ENCODE data around the gene MTHFD1L.

Gene MTHFD1L

DNA sequence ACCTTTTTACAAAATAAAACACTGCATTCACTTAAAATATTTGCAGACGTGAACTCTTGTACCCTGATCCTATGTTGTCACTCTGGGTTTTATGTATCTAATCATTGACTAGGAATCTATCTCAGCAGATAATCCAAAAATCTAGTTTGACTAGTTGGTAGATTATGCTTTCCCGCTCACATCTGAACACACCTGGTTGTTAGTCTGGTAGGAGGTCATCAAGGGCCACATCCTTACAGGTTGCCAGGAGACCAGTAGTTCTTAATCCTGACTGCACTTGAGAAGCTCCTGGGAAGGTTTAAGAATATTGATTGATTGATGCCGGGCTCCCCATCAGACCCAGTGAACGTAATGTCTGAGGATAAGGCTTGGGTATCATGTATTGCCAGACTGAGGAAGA, 104.4 kb downstream of the MTHFD1L start:
- Histone ChIP-seq H2AFZ (ENCODE audit: low read depth, low read length) (no peak overlapping the region), H3K36me3 (ENCODE audit: insufficient read depth, low read length) (peaks cover 67% of the 10 kb centered on the region), H3K79me2 (ENCODE audit: insufficient read depth, low read length) (no peaks in the 10 kb centered on the region), H3K9ac (ENCODE audit: low read depth, low read length) (no peak overlapping the region), H4K20me1 (ENCODE audit: insufficient read depth, low read length) (no peaks in the 10 kb centered on the region), H3K4me3 (ENCODE audit: low read depth in 1 of 2, low read length in 2 of 2) (no peak overlapping the region), H3K27ac (ENCODE audit: low read length) (no peak overlapping the region), H3K4me1 (ENCODE audit: insufficient read depth, low read length) (no peaks in the 10 kb centered on the region), H3K27me3 (ENCODE audit: insufficient read depth, low read length, poor library complexity) (no peaks in the 10 kb centered on the region), H3K9me3 (ENCODE audit: insufficient read depth, low read length, severe bottlenecking) (no peaks in the 10 kb centered on the region), H3K4me2 (ENCODE audit: insufficient read depth, low read length) (no peak overlapping the region)
- ATAC-seq (ENCODE audit: insufficient read depth, low read depth) (no peak), DNase-seq (no peak)
- TF ChIP-seq, protein P1, sequence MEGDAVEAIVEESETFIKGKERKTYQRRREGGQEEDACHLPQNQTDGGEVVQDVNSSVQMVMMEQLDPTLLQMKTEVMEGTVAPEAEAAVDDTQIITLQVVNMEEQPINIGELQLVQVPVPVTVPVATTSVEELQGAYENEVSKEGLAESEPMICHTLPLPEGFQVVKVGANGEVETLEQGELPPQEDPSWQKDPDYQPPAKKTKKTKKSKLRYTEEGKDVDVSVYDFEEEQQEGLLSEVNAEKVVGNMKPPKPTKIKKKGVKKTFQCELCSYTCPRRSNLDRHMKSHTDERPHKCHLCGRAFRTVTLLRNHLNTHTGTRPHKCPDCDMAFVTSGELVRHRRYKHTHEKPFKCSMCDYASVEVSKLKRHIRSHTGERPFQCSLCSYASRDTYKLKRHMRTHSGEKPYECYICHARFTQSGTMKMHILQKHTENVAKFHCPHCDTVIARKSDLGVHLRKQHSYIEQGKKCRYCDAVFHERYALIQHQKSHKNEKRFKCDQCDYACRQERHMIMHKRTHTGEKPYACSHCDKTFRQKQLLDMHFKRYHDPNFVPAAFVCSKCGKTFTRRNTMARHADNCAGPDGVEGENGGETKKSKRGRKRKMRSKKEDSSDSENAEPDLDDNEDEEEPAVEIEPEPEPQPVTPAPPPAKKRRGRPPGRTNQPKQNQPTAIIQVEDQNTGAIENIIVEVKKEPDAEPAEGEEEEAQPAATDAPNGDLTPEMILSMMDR (IDR thresholded peaks at IDR 0.05; ENCODE audit: borderline replicate concordance, extremely low read depth, low read length, poor library complexity, severe bottlenecking): no peak
- no peak for TF ChIP-seq EZH2 (IDR thresholded peaks at IDR 0.05; ENCODE audit: borderline replicate concordance, low read depth, low read length, severe bottlenecking)

DNA sequence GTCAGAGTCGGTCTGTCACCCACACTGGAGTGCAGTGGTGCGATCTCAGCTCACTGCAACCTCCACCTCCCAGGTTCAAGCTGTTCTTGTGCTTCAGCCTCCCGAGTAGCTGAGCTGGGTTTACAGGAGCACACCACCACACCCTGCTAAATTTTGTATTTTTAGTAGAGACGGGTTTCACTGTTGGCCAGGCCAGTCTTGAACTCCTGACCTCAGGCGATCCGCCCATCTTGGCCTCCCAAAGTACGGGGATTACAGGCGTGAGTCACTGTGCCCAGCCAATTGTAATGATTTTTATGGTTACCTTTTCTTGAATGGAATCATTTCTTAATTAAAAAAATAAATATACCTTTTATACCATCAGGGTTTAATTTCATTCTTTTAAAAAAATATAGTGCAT, 105.7 kb downstream of the MTHFD1L start:
- Histone ChIP-seq H3K79me2 (ENCODE audit: insufficient read depth, low read length) (no peaks in the 10 kb centered on the region), H3K4me1 (ENCODE audit: insufficient read depth, low read length) (no peaks in the 10 kb centered on the region), H4K20me1 (ENCODE audit: insufficient read depth, low read length) (no peaks in the 10 kb centered on the region), H3K4me2 (ENCODE audit: insufficient read depth, low read length) (no peak overlapping the region), H2AFZ (ENCODE audit: low read depth, low read length) (no peak overlapping the region), H3K9me3 (ENCODE audit: insufficient read depth, low read length, severe bottlenecking) (no peaks in the 10 kb centered on the region), H3K9ac (ENCODE audit: low read depth, low read length) (no peak overlapping the region), H3K36me3 (ENCODE audit: insufficient read depth, low read length) (peaks cover 66% of the 10 kb centered on the region), H3K27ac (ENCODE audit: low read length) (no peak overlapping the region), H3K4me3 (ENCODE audit: low read depth in 1 of 2, low read length in 2 of 2) (no peak overlapping the region), H3K27me3 (ENCODE audit: insufficient read depth, low read length, poor library complexity) (no peaks in the 10 kb centered on the region)
- no peak for TF ChIP-seq EZH2 (IDR thresholded peaks at IDR 0.05; ENCODE audit: borderline replicate concordance, low read depth, low read length, severe bottlenecking)
- TF ChIP-seq, protein P1 (IDR thresholded peaks at IDR 0.05; ENCODE audit: borderline replicate concordance, extremely low read depth, low read length, poor library complexity, severe bottlenecking): no peak
- DNase-seq (no peak), ATAC-seq (ENCODE audit: insufficient read depth, low read depth) (no peak)

DNA sequence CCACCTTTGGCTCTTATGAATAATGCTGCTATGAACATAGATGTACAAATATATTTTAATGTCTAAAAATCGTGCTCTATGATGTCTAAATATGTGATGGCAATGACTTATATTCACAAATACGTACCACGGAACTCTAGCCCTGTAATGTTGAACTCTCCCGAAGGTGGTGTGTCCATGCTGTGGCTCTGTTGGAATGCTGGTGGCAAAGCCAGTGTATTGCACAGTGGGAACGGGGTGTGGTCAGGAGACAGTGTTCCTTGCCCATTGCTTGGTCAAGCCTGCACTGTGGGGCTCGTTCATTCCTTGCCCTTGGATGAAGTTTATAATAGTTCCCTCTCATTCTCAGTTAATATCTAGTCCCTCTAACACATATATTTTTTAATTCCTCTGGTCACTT, 109.6 kb downstream of the MTHFD1L start:
- Histone ChIP-seq H2AFZ (ENCODE audit: low read depth, low read length) (no peak overlapping the region), H3K9ac (ENCODE audit: low read depth, low read length) (no peak overlapping the region), H3K4me2 (ENCODE audit: insufficient read depth, low read length) (no peak overlapping the region), H3K79me2 (ENCODE audit: insufficient read depth, low read length) (no peaks in the 10 kb centered on the region), H3K4me3 (ENCODE audit: low read depth in 1 of 2, low read length in 2 of 2) (no peak overlapping the region), H3K27ac (ENCODE audit: low read length) (no peak overlapping the region), H4K20me1 (ENCODE audit: insufficient read depth, low read length) (no peaks in the 10 kb centered on the region), H3K4me1 (ENCODE audit: insufficient read depth, low read length) (no peaks in the 10 kb centered on the region), H3K9me3 (ENCODE audit: insufficient read depth, low read length, severe bottlenecking) (no peaks in the 10 kb centered on the region), H3K27me3 (ENCODE audit: insufficient read depth, low read length, poor library complexity) (no peaks in the 10 kb centered on the region), H3K36me3 (ENCODE audit: insufficient read depth, low read length) (peaks cover 67% of the 10 kb centered on the region)
- ATAC-seq (ENCODE audit: insufficient read depth, low read depth) (no peak), DNase-seq (no peak)
- TF ChIP-seq, protein P1 (IDR thresholded peaks at IDR 0.05; ENCODE audit: borderline replicate concordance, extremely low read depth, low read length, poor library complexity, severe bottlenecking): no peak
- TF ChIP-seq EZH2 (IDR thresholded peaks at IDR 0.05; ENCODE audit: borderline replicate concordance, low read depth, low read length, severe bottlenecking): no peak

DNA sequence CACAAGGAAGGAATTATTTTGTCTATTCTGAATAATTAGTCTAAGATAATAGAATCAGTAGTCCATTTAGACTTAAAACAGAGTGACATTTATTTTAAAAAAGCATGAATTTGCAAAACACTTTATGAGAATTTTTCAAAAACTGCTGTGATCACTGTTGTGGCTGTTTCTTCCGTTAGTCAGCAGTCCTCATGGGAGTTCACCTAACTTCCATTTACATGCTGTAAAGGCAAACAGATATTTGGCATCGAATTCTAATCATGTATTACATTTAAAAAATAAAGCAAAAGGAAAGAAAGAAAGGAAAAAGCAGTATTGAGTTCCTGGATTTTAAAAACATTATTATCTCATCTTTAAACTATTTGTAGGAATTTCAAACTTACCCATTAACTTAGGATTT, 111.8 kb downstream of the MTHFD1L start:
- Histone ChIP-seq H4K20me1 (ENCODE audit: insufficient read depth, low read length) (no peaks in the 10 kb centered on the region; the same call in 1 of the 2 replicates), H3K4me1 (ENCODE audit: insufficient read depth, low read length) (no peaks in the 10 kb centered on the region), H2AFZ (ENCODE audit: low read depth, low read length) (no peak overlapping the region), H3K4me3 (ENCODE audit: low read depth in 1 of 2, low read length in 2 of 2) (no peak overlapping the region), H3K4me2 (ENCODE audit: insufficient read depth, low read length) (no peak overlapping the region), H3K36me3 (ENCODE audit: insufficient read depth, low read length) (peaks cover 66% of the 10 kb centered on the region), H3K79me2 (ENCODE audit: insufficient read depth, low read length) (no peaks in the 10 kb centered on the region), H3K27ac (ENCODE audit: low read length) (no peak overlapping the region), H3K27me3 (ENCODE audit: insufficient read depth, low read length, poor library complexity) (no peaks in the 10 kb centered on the region), H3K9ac (ENCODE audit: low read depth, low read length) (no peak overlapping the region), H3K9me3 (ENCODE audit: insufficient read depth, low read length, severe bottlenecking) (no peaks in the 10 kb centered on the region)
- no peak for TF ChIP-seq EZH2 (IDR thresholded peaks at IDR 0.05; ENCODE audit: borderline replicate concordance, low read depth, low read length, severe bottlenecking)
- TF ChIP-seq, protein P1 (IDR thresholded peaks at IDR 0.05; ENCODE audit: borderline replicate concordance, extremely low read depth, low read length, poor library complexity, severe bottlenecking): no peak
- ATAC-seq (ENCODE audit: insufficient read depth, low read depth) (no peak), DNase-seq (no peak)

All from DND-41 (cell line).